BJ (cell line): ENCODE data around the gene MYO18B. TPM values are rescaled to one million over a fixed set of nuclear protein-coding genes. Genes with fewer than 3 reads are reported as not detected.

Experiments
- CTCF ChIA-PET: fragments of 350-600 bp; formaldehyde crosslinking; extraction: SDS; loops from one replicate; lab custom pipeline; 2021; ENCODE audit warnings: antibody characterized with exemption, inconsistent platforms; lab: Yijun Ruan, JAX
- POLR2A ChIA-PET: fragments of 300-600 bp; sonication (Branson Sonifier 250); formaldehyde crosslinking; extraction: SDS; loops from one replicate; lab custom pipeline; 2021; ENCODE audit warnings: antibody characterized with exemption; lab: Charles Lee
- DNase-seq: peaks from one replicate; pipeline ENCODE4 v3.0.0-alpha.2; 2011; ENCODE audit warnings: low read depth
- H3K27me3 ChIP-seq: 2 replicates; pipeline ENCODE4 v1.6.0; 2011; ENCODE audit warnings: low read length; ENCODE audit not compliant: control insufficient read depth, insufficient read depth
- H3K36me3 ChIP-seq: 2 replicates; pipeline ENCODE4 v1.5.1; 2011; ENCODE audit warnings: low read length; ENCODE audit not compliant: control insufficient read depth, insufficient read depth
- H3K4me3 ChIP-seq: 2 replicates; pipeline ENCODE4 v1.5.1; 2011; ENCODE audit warnings: low read depth, mild to moderate bottlenecking, control low read depth, low read length
- polyA plus RNA-seq: library from polyadenylated mRNA; depleted of rRNA; stranded (reverse); fragments of >200 nt; gene quantifications from 2 replicates; pipeline ENCODE4 v1.2.3, GENCODE V29; 2011
- TF ChIP-seq, protein P1 (sequence below): IDR thresholded peaks from 2 replicates; pipeline ENCODE4 v1.5.1; 2011; ENCODE audit warnings: low read depth, mild to moderate bottlenecking, control low read depth, inconsistent platforms, low read length, moderate library complexity; ENCODE audit not compliant: insufficient read depth

Gene MYO18B
- polyA plus RNA-seq, 1 experiment, result not detected

DNA sequence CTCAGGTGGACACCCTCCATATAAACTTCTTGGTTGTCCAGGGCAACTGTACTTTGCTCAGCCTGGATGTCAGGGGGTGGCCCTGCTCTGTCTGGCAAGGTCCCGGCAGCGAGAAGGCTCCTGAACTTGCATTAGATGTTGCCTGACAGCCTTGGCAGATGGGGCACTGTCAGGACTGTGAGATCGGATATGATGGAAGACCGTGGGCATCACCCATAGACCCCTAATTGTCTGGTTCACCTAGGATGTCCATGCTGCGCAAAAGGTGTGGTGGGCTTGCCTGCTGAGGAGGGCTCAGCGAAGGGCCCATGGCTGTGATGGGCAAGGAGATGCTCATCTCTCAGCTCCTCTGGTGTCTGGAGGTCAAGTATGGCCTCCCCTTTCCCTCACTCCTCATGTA, 62.7 kb downstream of the MYO18B start:
- POLR2A ChIA-PET, result no interaction called here
- CTCF ChIA-PET, result no interaction called here
- TF ChIP-seq, protein P1, sequence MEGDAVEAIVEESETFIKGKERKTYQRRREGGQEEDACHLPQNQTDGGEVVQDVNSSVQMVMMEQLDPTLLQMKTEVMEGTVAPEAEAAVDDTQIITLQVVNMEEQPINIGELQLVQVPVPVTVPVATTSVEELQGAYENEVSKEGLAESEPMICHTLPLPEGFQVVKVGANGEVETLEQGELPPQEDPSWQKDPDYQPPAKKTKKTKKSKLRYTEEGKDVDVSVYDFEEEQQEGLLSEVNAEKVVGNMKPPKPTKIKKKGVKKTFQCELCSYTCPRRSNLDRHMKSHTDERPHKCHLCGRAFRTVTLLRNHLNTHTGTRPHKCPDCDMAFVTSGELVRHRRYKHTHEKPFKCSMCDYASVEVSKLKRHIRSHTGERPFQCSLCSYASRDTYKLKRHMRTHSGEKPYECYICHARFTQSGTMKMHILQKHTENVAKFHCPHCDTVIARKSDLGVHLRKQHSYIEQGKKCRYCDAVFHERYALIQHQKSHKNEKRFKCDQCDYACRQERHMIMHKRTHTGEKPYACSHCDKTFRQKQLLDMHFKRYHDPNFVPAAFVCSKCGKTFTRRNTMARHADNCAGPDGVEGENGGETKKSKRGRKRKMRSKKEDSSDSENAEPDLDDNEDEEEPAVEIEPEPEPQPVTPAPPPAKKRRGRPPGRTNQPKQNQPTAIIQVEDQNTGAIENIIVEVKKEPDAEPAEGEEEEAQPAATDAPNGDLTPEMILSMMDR, result no peak
- no peaks in the 10 kb centered on the region for H3K27me3 ChIP-seq
- H3K4me3 ChIP-seq, result no peak overlapping the region
- no peaks in the 10 kb centered on the region for H3K36me3 ChIP-seq
- DNase-seq, result no peak

DNA sequence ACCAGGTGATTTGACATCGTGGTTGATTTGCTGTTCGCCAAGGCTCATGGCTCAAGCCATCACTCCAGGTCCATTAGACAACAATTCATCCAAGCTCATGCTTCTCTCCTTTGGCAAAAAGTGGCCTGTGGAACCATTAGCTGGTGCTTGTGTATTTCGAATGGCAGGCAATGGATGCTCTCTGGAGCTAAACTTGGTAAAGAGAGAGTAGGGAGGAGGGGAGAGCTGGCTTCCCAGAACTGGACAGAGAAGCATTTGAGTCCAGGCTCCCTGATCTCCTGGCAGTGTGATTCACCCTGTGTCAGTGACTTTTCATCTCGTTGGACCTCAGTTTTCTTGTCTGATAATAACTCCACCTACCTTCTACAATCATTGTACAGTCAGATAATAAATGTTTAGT, 64.6 kb downstream of the MYO18B start:
- no peak for DNase-seq
- H3K27me3 ChIP-seq, result no peaks in the 10 kb centered on the region
- no peaks in the 10 kb centered on the region for H3K36me3 ChIP-seq
- CTCF ChIA-PET, result interaction anchor here (0.6 kb wide), 1 partner anchor 345 kb away, joined by 3 read pairs; no protein-coding TSS in a partner anchor
- no peak overlapping the region for H3K4me3 ChIP-seq
- TF ChIP-seq, protein P1, result no peak
- POLR2A ChIA-PET, result no interaction called here

DNA sequence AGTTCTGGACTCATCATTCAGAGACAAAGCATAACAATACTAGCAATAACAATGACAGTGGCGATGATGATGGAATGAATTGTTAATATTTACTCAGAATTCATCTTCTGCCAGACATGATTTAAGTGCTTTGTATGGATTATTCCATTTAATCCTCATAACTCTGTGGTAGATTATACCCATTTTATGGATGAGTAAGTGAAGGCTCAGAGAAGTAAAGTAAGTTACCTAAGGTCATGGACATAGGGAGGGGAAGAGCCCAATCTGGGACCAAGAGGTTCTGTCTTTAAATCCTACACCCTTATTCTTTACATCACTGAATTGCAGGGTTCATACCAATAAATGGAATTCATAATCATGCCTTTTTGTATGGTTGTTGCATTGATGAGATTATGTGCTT, 72.7 kb downstream of the MYO18B start:
- Histone ChIP-seq H3K36me3 (no peaks in the 10 kb centered on the region), H3K27me3 (no peaks in the 10 kb centered on the region), H3K4me3 (no peak overlapping the region)
- TF ChIP-seq, protein P1, result no peak
- POLR2A ChIA-PET, result no interaction called here
- CTCF ChIA-PET, result no interaction called here
- DNase-seq, result no peak

DNA sequence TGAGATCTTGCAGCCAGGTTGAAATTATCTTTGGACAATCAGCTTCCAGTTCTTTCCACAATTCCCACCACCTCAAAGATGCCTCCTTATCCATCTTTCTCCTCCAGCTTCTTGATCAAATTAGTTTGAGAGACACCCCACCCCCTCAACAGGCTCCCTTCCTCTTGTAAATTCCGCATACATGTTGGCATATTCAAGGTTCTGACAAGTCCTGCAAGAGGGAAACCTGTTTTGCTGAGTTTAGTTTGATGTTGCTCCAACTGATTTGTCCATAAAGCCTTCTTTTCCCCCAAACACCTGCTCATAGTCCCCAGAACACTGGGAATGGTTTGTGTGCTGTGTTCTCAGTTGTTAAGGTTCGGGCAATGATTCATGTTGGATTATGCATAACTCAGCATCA, 73.6 kb downstream of the MYO18B start:
- H3K27me3 ChIP-seq, result no peaks in the 10 kb centered on the region

DNA sequence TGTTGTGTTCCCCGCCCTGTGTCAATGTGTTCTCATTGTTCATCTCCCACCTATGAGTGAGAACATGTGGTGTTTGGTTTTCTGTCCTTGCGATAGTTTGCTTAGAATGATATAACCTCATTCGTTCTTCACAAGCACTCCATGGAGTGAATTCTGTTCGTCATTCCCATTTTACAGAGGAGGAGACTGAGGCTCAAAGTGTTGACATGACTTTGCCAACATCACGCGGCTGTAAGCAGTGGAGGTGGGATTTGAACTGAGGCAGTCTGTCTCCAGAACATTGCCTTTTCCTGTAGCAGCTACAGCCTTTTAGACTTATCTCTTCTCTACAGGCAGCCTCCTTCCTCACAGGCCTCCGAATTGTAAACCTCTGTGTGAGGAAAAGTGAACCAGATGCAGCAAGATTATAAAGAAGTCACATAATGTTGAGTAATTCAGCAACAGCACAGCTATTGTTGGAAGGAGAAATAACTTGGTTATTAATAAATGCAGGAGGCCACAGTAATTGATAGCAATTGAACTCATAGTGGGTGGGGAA, 74.6 kb downstream of the MYO18B start:
- ChIA-PET CTCF (no interaction called here), POLR2A (no interaction called here)
- H3K36me3 ChIP-seq, result no peaks in the 10 kb centered on the region

More for the DNA sequence above, 73.6 kb downstream of the MYO18B start:
- Histone ChIP-seq H3K36me3 (no peaks in the 10 kb centered on the region), H3K4me3 (no peak overlapping the region)
- POLR2A ChIA-PET, result no interaction called here
- CTCF ChIA-PET, result no interaction called here
- TF ChIP-seq, protein P1, result no peak
- no peak for DNase-seq

More for the DNA sequence above, 74.6 kb downstream of the MYO18B start:
- TF ChIP-seq, protein P1, result no peak
- no peak for DNase-seq
- H3K4me3 ChIP-seq, result no peak overlapping the region
- no peaks in the 10 kb centered on the region for H3K27me3 ChIP-seq
